ENCODE data around the gene BBC3. TPM values are rescaled to one million over a fixed set of nuclear protein-coding genes. Genes with fewer than 3 reads are reported as not detected.

BBC3 gene
- total RNA-seq, 1 donor from 2014 or later = 37.0 TPM

- Mint-ChIP-seq H3K9me3 (ENCODE audit: unreplicated experiment) (no peaks in the 10 kb centered on the region), H3K36me3 (ENCODE audit: unreplicated experiment) (no peaks in the 10 kb centered on the region), H3K27me3 (ENCODE audit: unreplicated experiment) (peaks cover 3% of the 10 kb centered on the region), H3K4me3 (ENCODE audit: unreplicated experiment) (no peak overlapping the region), H3K27ac (ENCODE audit: unreplicated experiment) (peak overlapping the region; percentile 8), H3K4me1 (ENCODE audit: low read depth, unreplicated experiment) (no peaks in the 10 kb centered on the region)
- TF ChIP-seq CTCF (IDR thresholded peaks at IDR 0.05; ENCODE audit: partially characterized antibody, unreplicated experiment) = no peak
- no peak for DNase-seq
These were observed 21.4 kb downstream of the BBC3 start for GRCh38 chr19:47209319-47210179.

- no peak for DNase-seq
- Mint-ChIP-seq H3K4me1 (ENCODE audit: low read depth, unreplicated experiment) (no peaks in the 10 kb centered on the region), H3K4me3 (ENCODE audit: unreplicated experiment) (no peak overlapping the region), H3K27ac (ENCODE audit: unreplicated experiment) (no peak overlapping the region), H3K27me3 (ENCODE audit: unreplicated experiment) (peaks cover 5% of the 10 kb centered on the region), H3K36me3 (ENCODE audit: unreplicated experiment) (no peaks in the 10 kb centered on the region), H3K9me3 (ENCODE audit: unreplicated experiment) (no peaks in the 10 kb centered on the region)
- TF ChIP-seq CTCF (IDR thresholded peaks at IDR 0.05; ENCODE audit: partially characterized antibody, unreplicated experiment) = no peak
These were observed 27.7 kb downstream of the BBC3 start for GRCh38 chr19:47203254-47203653.

- Mint-ChIP-seq H3K27ac (ENCODE audit: unreplicated experiment) (no peak overlapping the region), H3K4me1 (ENCODE audit: low read depth, unreplicated experiment) (no peaks in the 10 kb centered on the region), H3K9me3 (ENCODE audit: unreplicated experiment) (no peaks in the 10 kb centered on the region), H3K36me3 (ENCODE audit: unreplicated experiment) (no peaks in the 10 kb centered on the region), H3K4me3 (ENCODE audit: unreplicated experiment) (no peak overlapping the region), H3K27me3 (ENCODE audit: unreplicated experiment) (peaks cover 4% of the 10 kb centered on the region)
- no peak for TF ChIP-seq CTCF (IDR thresholded peaks at IDR 0.05; ENCODE audit: partially characterized antibody, unreplicated experiment)
- no peak for DNase-seq
These were observed 30.5 kb downstream of the BBC3 start for GRCh38 chr19:47200530-47200929.

GRCh38 chr19:47197141-47197540, 33.9 kb downstream of the BBC3 start:
- Mint-ChIP-seq H3K27me3 (ENCODE audit: unreplicated experiment) (peaks cover 4% of the 10 kb centered on the region), H3K4me3 (ENCODE audit: unreplicated experiment) (no peak overlapping the region)
- no peak for TF ChIP-seq CTCF (IDR thresholded peaks at IDR 0.05; ENCODE audit: partially characterized antibody, unreplicated experiment)

GRCh38 chr19:47195434-47195833, 35.6 kb downstream of the BBC3 start:
- no peak overlapping the region for H3K27ac Mint-ChIP-seq (ENCODE audit: unreplicated experiment)
- DNase-seq = no peak
- peaks cover 2% of the 10 kb centered on the region for H3K27me3 Mint-ChIP-seq (ENCODE audit: unreplicated experiment)
- H3K4me1 Mint-ChIP-seq (ENCODE audit: low read depth, unreplicated experiment) = no peaks in the 10 kb centered on the region
- TF ChIP-seq CTCF (IDR thresholded peaks at IDR 0.05; ENCODE audit: partially characterized antibody, unreplicated experiment) = no peak
- no peaks in the 10 kb centered on the region for H3K9me3 Mint-ChIP-seq (ENCODE audit: unreplicated experiment)
- no peak overlapping the region for H3K4me3 Mint-ChIP-seq (ENCODE audit: unreplicated experiment)
- no peaks in the 10 kb centered on the region for H3K36me3 Mint-ChIP-seq (ENCODE audit: unreplicated experiment)

More at GRCh38 chr19:47197141-47197540, 33.9 kb downstream of the BBC3 start:
- no peak for DNase-seq
- Mint-ChIP-seq H3K36me3 (ENCODE audit: unreplicated experiment) (no peaks in the 10 kb centered on the region), H3K4me1 (ENCODE audit: low read depth, unreplicated experiment) (no peaks in the 10 kb centered on the region), H3K9me3 (ENCODE audit: unreplicated experiment) (no peaks in the 10 kb centered on the region), H3K27ac (ENCODE audit: unreplicated experiment) (no peak overlapping the region)

All from glutamatergic neuron (in vitro differentiated cells).